DMS114 treated with DMSO at 0.1 percent for 48 hours (cell line): ENCODE results near the gene RBM20.

Source experiments
- DNase-seq: peaks from one replicate; lab custom pipeline; 2025; ENCODE audit not compliant: unreplicated experiment; lab: John Stamatoyannopoulos, UW

Gene RBM20

DNA sequence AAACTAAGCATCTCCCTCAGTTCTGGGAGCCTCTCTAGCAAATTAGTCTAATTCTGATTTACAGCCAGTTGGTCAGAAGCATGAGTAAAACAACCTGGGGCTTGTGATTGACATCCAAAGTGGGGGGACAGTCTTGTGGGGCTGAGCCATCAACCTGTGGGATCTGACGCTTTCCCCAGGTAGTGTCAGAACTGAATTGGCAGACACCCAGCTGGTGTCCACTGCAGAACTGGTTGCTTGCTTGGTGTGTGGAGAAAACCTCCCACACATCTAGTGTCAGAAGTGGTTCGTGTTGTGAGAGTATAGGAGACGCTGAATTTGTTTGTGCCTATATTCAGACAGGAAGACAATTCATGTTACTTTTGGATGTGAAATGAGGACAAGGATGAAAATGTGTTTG lies 135.4 kb downstream of the RBM20 start:
- DNase-seq, result no peak

- no peak for DNase-seq
Measured at GRCh38 chr10:110780704-110781103, 136.6 kb downstream of the RBM20 start.

- DNase-seq, result no peak
Measured at GRCh38 chr10:110781139-110781538, 137.0 kb downstream of the RBM20 start.

GRCh38 chr10:110782616-110783015 lies 138.5 kb downstream of the RBM20 start:
- DNase-seq, result no peak

DNA sequence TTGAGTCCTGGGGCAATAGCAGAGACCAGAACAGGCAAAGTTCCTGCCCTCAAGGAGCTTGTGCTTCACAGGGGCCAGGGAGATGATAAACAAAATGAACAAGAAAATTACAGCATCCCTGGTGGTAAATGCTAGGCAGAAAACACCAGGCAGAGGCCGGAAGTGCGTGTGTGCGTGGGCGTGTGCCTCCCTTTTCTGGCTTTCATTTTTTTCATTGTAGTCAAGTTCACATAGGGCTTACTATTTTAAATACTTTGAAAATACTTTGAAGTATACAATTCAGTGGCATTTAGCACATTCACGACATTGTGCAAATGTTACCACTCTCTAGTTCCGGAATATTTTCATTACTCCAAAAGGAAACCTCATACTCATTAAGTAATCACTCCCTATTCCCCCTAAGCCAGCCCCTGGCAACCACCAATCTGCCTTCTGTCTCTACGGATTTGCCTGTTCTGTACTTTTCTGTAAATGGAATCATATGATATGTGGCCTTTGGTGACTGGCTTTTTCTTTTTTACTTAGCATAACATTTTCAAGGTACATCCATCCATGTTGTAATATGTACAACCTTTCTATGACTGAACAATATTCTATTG lies 139.5 kb downstream of the RBM20 start:
- DNase-seq, result no peak

- no peak for DNase-seq
Measured at GRCh38 chr10:110784198-110784597, 140.1 kb downstream of the RBM20 start.

DNA sequence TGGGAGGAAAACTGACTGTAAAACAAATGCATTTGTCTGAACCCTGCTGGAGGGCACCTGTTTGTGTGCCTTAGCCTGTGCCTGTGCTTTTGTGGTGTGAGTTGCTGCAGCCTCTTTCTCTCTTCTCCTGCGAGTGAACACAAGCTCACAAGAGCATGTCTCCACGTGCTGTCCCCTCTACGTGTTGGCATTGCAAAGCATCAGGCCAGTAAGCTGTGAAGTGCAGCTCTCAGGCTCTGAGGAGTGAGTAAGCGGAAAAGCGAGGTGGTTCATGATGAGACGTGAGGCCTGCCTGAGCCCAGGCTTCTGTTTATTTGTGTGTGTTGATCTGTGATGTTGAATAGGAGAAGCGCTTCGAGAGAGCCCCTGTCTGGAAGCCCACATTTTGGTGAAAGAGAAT lies 142.0 kb downstream of the RBM20 start:
- DNase-seq, result no peak

- no peak for DNase-seq
Measured at GRCh38 chr10:110788620-110789385, 144.7 kb downstream of the RBM20 start.

- no peak for DNase-seq
Measured at GRCh38 chr10:110789604-110790433, 145.7 kb downstream of the RBM20 start.

- no peak for DNase-seq
Measured at GRCh38 chr10:110790913-110791506, 146.9 kb downstream of the RBM20 start.

- DNase-seq, result no peak
Measured at GRCh38 chr10:110791541-110792073, 147.5 kb downstream of the RBM20 start.

DNA sequence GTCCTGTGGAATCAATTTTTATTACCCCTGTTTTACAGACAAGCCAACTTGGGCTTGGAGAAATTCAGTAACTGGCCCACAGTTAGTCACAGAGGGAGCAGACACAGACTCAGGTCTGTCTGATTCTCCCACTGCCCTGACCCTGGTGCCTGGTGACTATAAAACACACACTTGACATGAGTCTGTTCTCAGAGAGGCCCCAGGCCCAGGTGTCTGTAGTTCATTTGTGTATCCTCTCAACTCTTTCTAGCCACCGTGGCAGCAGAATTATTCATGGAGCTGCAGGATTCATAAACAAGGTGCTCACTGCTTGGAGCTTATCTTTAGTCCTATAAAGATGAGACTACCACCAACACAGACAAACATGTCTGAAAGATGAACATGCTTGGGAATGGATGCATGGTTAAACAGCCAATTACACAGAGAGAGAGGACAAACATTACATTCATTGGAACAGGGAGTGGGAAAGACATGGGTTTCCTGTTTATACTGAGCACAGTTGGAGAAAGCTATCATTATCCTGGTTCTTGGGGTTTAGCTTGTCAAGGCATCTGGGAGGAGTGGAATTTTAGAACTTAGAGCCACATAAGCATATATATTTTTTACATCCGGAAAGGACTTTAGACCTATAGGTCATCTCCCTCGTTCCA lies 148.5 kb downstream of the RBM20 start:
- no peak for DNase-seq

- no peak for DNase-seq
Measured at GRCh38 chr10:110793128-110793812, 149.1 kb downstream of the RBM20 start.

DNA sequence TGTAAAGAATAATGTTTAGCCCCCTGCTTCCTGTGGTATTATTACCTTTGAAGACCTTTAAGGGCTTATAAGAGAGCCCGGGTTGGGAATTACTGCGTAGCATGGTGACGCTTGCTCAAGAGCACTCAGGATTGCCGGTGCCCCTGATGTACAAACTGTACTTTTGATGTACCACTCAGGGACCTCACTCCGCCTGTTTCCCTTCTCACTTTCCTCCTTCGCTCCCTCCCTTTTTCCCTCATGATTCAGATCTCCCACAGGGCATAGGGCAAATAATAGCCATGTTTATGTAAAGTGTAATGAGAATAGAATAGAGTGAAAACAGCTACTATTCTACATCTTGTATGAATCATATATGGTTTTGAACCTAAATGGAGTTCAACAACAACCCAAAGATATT lies 149.8 kb downstream of the RBM20 start:
- no peak for DNase-seq

DNA sequence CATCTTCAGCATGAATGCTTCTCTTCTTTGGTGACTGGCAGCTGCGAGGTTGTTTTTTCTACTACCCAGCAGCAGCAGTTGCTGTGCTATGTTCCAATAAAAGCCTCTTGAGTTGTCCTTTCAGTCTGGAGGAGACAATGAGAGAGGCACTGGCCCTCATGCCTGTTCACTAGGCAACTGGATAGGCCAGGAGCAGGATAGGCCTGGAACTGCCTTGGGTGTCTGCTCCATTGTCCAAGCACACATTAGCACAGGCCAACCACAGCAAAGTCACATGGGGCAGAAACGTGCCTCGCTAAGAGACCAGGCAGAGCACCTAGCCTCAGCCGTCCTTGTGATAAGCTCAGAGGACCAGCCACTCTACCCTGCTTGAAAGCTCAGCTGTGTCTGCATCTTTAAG lies 150.7 kb downstream of the RBM20 start:
- no peak for DNase-seq

DNA sequence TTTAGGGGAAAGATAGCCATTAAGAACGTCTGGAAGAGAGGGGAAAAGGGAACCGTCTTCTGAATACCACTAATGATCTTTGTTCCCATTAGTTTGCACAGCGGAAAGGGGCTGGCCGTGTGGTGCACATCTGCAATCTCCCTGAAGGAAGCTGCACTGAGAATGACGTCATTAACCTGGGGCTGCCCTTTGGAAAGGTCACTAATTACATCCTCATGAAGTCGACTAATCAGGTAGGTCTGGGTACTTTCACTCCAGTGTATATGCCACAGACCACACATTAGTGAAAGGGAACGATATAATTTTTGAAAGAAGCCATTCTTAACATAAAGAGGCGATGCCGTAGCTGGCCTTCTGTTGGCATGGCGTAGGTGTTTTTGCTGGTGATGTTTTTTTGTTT lies 153.3 kb downstream of the RBM20 start:
- no peak for DNase-seq

DNA sequence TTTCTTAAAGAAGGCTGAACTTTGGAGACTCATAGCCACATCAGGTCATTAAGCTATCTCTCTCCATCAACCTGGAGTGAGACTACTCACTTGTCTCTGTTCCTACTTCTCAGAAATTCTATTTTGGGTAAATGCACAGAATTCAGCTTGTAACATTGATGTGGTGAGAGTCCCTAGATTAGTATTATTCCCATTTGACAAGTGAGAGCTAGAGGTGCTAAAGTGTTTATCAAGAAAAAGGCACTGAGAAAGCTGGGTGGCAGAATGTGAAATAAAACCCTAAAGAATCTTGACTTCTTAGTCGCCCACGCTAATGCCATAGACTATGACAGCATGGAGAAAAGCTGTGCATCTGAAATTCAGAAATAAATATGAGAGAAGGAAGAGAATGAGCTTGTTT lies 154.2 kb downstream of the RBM20 start:
- DNase-seq, result no peak

DNA sequence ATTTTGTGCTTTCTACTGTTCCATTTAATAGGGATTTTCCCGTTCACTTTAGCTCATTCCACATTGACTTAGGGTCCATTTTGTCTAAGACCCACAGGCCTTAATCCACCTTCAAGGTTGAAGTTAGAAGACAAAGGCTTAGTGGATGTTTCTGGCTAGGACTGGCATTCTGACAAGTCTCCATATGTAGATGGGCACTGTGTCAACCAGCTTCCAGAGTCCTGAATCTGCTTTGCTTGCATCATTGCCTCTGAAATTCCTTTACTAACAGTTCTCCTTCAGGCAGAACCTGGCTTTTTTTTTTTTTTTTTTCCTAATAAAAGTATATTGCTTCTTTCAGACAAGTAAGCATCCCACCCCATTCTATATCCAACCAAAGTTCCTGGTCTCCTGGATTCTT lies 158.0 kb downstream of the RBM20 start:
- DNase-seq, result no peak

DNA sequence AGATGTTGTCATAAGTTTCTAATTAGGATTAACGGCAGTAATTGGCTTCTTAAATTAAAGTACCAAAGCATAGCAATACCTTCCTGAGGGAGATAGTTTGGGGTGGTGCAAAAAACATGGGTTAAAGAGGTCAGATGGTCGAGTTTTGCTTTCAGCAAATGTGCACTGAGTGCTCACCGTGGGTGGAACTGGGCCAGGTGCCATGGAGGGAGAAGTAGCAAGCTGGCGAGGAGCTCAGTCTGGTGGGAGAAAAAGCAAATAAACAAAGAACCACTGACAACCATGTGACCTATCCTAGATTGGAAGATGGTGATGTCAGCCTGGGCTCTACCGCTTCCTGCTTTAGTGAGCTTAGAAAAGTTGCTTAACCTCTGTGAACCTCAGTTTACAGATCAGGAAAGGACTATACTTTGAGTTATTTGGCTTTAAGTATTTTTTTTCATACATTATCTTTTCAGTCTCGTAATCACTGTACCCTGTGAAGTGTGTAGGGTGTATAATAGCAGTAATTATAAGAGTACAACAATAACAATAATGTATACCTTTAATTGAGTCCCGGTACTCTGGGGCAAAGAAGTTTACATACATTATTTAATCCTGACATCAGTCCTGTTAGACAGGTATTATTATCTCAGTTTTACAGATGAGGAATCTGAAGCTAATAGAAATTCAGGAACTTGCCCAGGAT lies 158.6 kb downstream of the RBM20 start:
- DNase-seq, result no peak
